D721Med (cell line): Measurements from ENCODE around the gene SOST.

Experiments
- DNase-seq: peaks from one replicate; pipeline ENCODE4 v3.0.0; 2011; ENCODE audit warnings: low spot score; ENCODE audit not compliant: insufficient read length
- FAIRE-seq: peaks from 2 replicates; lab custom pipeline; 2011; peaks lifted over from hg19 to GRCh38; lab: Jason Lieb, UNC
- TF ChIP-seq, protein P1 (sequence below): IDR thresholded peaks from 2 replicates; pipeline ENCODE4 v1.5.1; 2012; ENCODE audit warnings: mild to moderate bottlenecking, control low read depth; ENCODE audit not compliant: insufficient read depth; ENCODE audit errors: missing control alignments

SOST gene

DNA sequence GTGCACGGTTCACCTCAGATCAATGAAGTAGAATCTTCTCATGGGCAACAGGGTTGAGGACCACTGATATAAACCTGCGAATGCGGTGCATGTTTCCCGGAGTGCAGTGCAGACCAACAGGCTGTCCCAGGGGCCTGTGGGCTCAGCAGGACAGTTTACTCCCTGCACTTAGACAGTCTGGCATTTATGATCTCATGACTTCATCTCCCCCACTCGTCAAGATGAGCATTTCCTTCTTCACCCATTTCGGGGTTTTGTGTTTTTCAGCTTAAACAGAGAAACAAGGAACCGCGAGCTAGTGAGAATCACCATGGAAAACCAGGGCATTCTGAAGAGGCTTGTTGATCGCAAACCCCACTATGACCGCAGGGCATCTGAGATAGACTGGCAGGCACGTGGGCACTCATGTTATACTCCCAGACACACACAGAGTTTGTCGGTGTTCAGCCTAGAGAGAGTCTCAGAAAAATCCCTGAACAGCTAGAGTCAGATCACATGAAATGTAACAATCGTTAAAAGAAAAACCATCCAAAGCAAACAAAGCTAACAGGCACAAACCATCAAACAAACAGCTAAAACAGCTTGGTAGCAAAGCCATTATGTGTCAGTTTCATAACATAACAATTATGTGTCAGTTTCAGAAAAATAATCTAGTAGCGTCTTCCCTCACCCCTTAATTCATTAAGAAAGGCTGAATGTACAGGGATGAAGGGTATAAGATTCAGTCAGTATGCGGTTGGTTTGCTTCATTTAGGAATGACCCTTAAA lies 24.5 kb upstream of the SOST start:
- FAIRE-seq (no peak), DNase-seq (no peak)
- TF ChIP-seq, protein P1, sequence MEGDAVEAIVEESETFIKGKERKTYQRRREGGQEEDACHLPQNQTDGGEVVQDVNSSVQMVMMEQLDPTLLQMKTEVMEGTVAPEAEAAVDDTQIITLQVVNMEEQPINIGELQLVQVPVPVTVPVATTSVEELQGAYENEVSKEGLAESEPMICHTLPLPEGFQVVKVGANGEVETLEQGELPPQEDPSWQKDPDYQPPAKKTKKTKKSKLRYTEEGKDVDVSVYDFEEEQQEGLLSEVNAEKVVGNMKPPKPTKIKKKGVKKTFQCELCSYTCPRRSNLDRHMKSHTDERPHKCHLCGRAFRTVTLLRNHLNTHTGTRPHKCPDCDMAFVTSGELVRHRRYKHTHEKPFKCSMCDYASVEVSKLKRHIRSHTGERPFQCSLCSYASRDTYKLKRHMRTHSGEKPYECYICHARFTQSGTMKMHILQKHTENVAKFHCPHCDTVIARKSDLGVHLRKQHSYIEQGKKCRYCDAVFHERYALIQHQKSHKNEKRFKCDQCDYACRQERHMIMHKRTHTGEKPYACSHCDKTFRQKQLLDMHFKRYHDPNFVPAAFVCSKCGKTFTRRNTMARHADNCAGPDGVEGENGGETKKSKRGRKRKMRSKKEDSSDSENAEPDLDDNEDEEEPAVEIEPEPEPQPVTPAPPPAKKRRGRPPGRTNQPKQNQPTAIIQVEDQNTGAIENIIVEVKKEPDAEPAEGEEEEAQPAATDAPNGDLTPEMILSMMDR = no peak

DNA sequence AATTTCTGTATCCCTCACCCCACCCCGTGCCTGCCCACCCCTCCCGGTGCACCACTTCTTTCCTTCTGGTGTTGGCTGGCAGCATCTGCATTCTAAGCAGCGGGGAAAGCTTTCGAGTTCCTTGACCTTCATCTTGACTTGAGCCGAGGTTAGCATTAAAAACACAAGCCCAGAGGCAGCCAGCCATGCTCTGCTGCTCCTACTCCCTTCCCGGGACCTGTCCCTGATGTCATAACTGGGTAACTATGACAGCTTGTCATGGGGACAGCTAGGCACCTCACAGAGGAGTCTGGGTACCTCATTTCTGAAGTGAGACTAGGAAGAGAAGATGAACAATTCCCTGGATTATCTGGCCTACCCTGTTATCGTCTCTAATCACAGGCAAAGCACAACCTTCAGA lies 21.5 kb upstream of the SOST start, which contains the start of gene CFAP97D1:
Gene CFAP97D1, plus strand, starts transcription at position 301 of the 400 bp plus-strand sequence. Its CDS starts 28 bp downstream, at position 329.
- no peak for FAIRE-seq
- DNase-seq = no peak
- TF ChIP-seq, protein P1 = no peak

DNA sequence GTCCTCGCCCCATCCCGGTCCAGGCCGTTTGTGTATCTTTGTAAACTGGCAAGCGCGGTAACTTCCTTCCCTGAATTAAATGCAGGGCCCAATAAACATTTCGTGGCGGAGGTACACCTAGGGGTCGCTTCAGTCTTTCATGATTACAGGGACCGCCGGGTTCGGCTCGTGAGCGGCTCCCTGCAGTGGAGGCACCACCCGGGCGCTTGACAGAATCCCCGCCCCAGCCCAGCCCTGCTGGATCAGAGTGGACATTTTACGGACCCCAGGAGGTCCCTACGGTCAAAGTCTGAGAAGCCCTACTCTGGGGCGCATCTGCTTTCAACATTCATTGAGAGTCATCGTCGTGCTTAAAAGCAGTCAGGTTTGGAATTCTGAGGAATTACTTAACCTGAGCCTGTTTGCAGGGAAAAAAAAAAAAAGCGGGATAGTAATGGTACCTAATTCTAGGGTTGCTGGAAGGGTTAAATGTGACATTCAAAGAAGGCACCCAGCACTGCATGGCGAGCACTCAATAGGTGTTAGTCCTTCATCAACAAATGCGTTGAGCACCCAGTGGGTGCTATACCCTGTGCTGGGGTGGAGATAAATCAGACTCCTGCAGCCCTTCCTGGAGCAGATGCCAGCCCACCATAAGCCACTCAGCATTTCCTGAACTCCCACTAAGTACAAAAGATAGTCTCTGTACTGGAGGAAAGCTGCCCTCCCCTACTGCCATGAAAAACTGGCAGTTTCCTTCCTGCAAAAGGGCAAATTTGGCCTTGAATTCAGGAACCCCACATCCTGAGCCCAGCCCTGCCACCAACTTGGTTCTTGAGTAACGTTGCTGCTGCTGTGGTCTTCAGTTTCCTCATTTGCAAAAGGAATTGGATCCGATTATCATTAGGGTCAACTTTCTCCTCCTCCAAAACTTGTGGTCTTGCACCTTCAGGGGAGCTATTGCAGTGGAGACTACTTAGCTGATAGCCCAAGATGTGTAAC lies 20.8 kb upstream of the SOST start:
- TF ChIP-seq, protein P1 = peak; percentile 16
- DNase-seq (no peak), FAIRE-seq (no peak)

DNA sequence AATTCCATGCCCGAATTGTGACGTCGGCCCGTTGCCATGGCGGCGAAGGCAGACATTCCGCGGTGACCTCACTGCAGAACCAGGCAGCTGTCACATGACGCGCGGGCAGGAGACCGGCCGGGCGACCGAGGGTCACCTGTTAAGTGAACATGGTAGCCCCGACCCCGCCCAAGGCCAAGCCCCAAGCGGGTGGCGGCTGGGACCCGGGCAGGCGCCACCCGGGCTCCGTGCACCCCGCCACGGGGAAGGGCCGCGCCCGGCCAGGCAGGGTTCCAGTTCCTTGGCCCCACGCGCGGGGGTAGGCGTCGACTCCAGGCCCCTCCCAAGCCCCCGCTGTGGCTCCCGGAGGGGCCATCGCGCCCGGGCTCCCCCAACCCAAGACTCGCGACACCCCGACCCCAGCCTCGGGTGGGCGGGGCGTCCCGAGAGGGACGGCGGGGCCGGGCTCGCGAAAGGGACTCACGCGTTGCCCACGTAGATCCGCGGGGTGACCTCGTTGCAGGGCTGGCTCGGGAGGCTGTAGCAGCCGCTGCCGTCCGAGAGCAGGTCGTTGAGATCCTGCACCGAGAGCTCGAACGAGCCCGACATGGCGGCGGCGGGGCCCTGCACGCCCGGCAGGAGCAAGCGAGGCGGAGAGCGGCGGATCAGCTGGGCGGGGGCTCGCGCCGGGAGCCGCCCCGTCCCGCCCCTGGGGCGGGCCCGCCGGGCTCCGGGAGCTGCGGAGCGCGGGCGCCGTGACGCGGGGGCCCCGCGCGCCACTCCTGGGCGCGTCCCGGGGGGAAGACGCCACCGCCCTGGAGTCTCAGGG lies 19.9 kb upstream of the SOST start, which contains the start of gene DUSP3:
Gene DUSP3, minus strand, starts transcription at position 641 of the 808 bp plus-strand sequence. Its CDS starts 53 bp downstream, at position 588.
- TF ChIP-seq, protein P1 = no peak
- no peak for FAIRE-seq
- peak; percentile 86 for DNase-seq

DNA sequence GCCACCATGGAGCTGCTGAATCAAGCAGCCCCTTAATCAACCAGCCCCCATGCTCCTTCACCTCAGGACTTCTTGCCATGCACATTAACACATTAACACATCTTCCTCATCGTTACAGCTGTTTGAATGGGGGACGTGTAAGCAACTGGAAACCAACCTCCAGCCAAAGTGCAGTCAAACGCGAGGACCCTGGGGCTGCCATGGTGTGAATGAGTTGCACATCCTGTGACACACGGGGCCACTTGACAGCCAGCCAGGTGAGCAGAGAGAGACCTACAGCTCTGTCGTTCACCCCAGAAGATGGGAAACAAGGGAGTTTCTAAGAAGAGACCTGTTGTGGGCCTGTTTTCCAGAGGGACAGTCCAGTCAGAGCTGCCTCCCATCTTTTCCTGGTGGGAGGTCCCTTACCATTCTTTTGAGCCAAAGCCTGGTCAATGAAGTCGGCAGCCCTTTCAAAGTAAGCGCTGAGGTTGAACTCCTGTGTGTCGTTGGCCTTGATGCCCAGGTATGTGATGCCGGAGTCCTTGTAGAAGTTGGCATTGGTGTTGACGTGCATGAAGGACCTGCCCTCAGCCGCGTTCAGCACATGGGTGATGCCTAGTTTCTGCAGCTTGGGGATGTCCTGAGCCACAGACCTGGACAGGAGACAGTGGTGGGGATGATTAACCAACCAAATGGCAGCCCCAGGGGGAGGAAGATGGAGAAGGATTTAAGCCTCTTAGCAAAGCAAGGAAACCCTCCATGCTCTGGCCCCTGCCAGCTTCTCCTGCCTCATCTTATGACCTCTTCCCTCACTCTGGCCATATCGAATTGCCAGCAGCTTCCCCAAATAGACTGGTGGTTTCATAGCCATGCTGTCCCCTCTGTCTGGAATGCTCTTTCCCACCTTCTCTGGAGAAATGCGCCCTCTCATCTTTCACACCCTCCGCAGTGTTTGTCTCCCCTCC lies 16.0 kb upstream of the SOST start:
- TF ChIP-seq, protein P1 = no peak
- DNase-seq (no peak), FAIRE-seq (no peak)
